DND-41 (cell line): Measurements from ENCODE around the gene PSMD12.
"Not testable (repeated sequence)": the region's sequence is repeated elsewhere in the genome, so short reads cannot be mapped to it uniquely, and the experiment has no call there.

Experiments
- ATAC-seq: fragments of 200-7000 bp; cut with Tn5 transposase; 3 replicates; pipeline ENCODE4 v1.9.1; 2021; ENCODE audit warnings: low read depth; ENCODE audit not compliant: insufficient read depth
- DNase-seq: peaks from one replicate; pipeline ENCODE4 v3.0.0-alpha.2; 2020
- H2AFZ ChIP-seq: 2 replicates; pipeline ENCODE4 v1.6.0; 2012; ENCODE audit warnings: low read depth, low read length
- H3K27ac ChIP-seq: 2 replicates; pipeline ENCODE4 v1.5.1; 2012; ENCODE audit warnings: low read length, inconsistent platforms
- H3K27me3 ChIP-seq: fragments of 200-600 bp; sonication (generic); 2 replicates; pipeline ENCODE4 v1.6.0; 2012; ENCODE audit warnings: low read length, mild to moderate bottlenecking, inconsistent platforms; ENCODE audit not compliant: insufficient read depth, poor library complexity
- H3K36me3 ChIP-seq: 2 replicates; pipeline ENCODE4 v1.5.1; 2012; ENCODE audit warnings: low read length, inconsistent platforms; ENCODE audit not compliant: insufficient read depth
- H3K4me1 ChIP-seq: 2 replicates; pipeline ENCODE4 v1.5.1; 2012; ENCODE audit warnings: mild to moderate bottlenecking, low read length; ENCODE audit not compliant: insufficient read depth
- H3K4me2 ChIP-seq: 2 replicates; pipeline ENCODE4 v1.6.0; 2012; ENCODE audit warnings: mild to moderate bottlenecking, moderate library complexity, low read length, inconsistent platforms; ENCODE audit not compliant: insufficient read depth
- H3K4me3 ChIP-seq, 2 experiments: fragments of 200-600 bp in 1 of 2; shearing (Covaris generic) in 1 of 2; 2 replicates each; pipeline ENCODE4 v1.5.1; 2012 to 2016; ENCODE audit warnings: inconsistent platforms in 2 of 2, low read length in 2 of 2, mild to moderate bottlenecking in 2 of 2, low read depth in 1 of 2, moderate library complexity in 1 of 2
- H3K79me2 ChIP-seq: 2 replicates; pipeline ENCODE4 v1.6.0; 2012; ENCODE audit warnings: low read length, inconsistent platforms; ENCODE audit not compliant: insufficient read depth
- H3K9ac ChIP-seq: 2 replicates; pipeline ENCODE4 v1.6.0; 2012; ENCODE audit warnings: low read depth, mild to moderate bottlenecking, inconsistent platforms, low read length, moderate library complexity
- H3K9me3 ChIP-seq: 2 replicates; pipeline ENCODE4 v1.5.1; 2012; ENCODE audit warnings: low read length, moderate library complexity, mild to moderate bottlenecking, inconsistent platforms; ENCODE audit not compliant: insufficient read depth, severe bottlenecking
- H4K20me1 ChIP-seq: 2 replicates; pipeline ENCODE4 v1.6.0; 2012; ENCODE audit warnings: low read length; ENCODE audit not compliant: insufficient read depth
- EZH2 ChIP-seq: IDR thresholded peaks from 3 replicates; pipeline ENCODE4 v1.6.1; 2012; ENCODE audit warnings: borderline replicate concordance, low read depth, mild to moderate bottlenecking, moderate library complexity, low read length, inconsistent platforms; ENCODE audit not compliant: severe bottlenecking
- TF ChIP-seq, protein P1 (sequence below): IDR thresholded peaks from 2 replicates; pipeline ENCODE4 v1.5.1; 2012; ENCODE audit warnings: borderline replicate concordance, low read length, moderate library complexity, mild to moderate bottlenecking; ENCODE audit not compliant: poor library complexity, severe bottlenecking; ENCODE audit errors: extremely low read depth

The PSMD12 gene

DNA sequence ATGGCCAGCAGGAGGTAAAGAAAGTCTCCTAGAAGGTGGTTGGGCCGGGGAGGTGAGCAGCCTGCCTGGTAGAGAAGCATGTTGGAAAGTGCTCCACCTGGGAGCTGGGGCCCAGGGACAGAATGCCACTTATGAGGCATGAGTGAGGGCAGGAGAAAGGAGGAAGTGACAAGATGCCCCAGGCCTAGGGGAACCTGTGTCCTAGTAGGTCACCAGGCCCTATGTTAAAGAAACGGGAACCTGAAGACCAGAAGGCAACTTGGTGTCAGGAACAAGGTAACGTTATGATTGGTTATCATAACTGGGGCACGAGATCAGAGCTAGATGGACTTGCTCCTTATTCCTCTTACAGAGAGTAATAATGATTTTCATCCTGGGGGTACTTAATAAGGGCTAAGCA is 45.0 kb upstream of the PSMD12 start:
- Histone ChIP-seq H3K4me1 (no peaks in the 10 kb centered on the region), H3K9me3 (no peaks in the 10 kb centered on the region), H3K79me2 (no peaks in the 10 kb centered on the region), H2AFZ (no peak overlapping the region), H3K27ac (no peak overlapping the region), H3K9ac (no peak overlapping the region), H3K4me3 (no peak overlapping the region), H4K20me1 (no peaks in the 10 kb centered on the region), H3K4me2 (no peak overlapping the region), H3K36me3 (no peaks in the 10 kb centered on the region), H3K27me3 (no peaks in the 10 kb centered on the region)
- DNase-seq = no peak
- ATAC-seq = no peak
- TF ChIP-seq EZH2 = no peak
- TF ChIP-seq, protein P1, sequence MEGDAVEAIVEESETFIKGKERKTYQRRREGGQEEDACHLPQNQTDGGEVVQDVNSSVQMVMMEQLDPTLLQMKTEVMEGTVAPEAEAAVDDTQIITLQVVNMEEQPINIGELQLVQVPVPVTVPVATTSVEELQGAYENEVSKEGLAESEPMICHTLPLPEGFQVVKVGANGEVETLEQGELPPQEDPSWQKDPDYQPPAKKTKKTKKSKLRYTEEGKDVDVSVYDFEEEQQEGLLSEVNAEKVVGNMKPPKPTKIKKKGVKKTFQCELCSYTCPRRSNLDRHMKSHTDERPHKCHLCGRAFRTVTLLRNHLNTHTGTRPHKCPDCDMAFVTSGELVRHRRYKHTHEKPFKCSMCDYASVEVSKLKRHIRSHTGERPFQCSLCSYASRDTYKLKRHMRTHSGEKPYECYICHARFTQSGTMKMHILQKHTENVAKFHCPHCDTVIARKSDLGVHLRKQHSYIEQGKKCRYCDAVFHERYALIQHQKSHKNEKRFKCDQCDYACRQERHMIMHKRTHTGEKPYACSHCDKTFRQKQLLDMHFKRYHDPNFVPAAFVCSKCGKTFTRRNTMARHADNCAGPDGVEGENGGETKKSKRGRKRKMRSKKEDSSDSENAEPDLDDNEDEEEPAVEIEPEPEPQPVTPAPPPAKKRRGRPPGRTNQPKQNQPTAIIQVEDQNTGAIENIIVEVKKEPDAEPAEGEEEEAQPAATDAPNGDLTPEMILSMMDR = no peak

DNA sequence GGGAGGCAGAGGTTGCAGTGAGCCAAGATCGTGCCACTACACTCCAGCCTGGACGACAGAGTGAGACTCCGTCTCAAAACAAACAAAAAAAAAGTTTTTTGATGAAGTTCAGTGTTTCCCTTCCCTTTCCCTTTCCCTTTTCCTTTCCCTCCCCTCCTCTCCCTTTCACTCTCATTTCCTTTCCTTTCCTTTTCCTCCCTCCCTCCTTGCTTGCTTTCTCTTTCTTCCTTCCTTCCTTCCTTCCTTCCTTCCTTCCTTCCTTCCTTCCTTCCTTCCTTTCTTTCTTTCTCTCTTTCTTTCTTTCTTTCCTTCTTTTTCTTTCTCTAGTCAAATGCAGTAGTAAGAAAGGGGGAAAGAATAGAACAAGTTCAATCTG is 42.1 kb upstream of the PSMD12 start:
- not testable (repeated sequence) for ATAC-seq, H3K4me1 ChIP-seq, DNase-seq, H3K9me3 ChIP-seq, H3K79me2 ChIP-seq, H3K9ac ChIP-seq, H3K36me3 ChIP-seq, H3K27ac ChIP-seq, H3K27me3 ChIP-seq, H2AFZ ChIP-seq, H3K4me3 ChIP-seq, H3K4me2 ChIP-seq, H4K20me1 ChIP-seq

DNA sequence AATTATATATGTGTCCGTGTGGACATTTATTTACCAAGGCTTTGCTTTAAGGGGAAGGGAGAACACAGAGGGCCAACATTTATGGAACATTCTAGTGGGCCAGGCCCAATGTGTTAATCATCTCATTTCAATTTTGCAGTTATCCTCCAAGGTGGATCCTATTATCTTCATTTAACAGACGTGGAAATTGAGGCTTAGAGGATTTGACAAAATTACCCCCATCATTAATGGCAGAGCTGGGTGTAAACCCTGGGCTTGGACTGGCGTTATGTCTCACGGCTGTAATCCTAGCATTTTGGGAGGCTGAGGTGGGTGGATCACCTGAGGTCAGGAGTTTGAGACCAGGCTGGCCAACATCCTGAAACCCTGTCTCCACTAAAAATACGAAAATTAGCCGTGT is 37.1 kb upstream of the PSMD12 start:
- H3K27ac ChIP-seq = no peak overlapping the region
- H3K36me3 ChIP-seq = no peaks in the 10 kb centered on the region
- no peak overlapping the region for H3K9ac ChIP-seq
- peaks cover 23% of the 10 kb centered on the region for H3K4me1 ChIP-seq
- H3K9me3 ChIP-seq = no peaks in the 10 kb centered on the region
- no peak overlapping the region for H3K4me3 ChIP-seq
- no peaks in the 10 kb centered on the region for H3K27me3 ChIP-seq
- no peaks in the 10 kb centered on the region for H4K20me1 ChIP-seq
- no peak overlapping the region for H3K4me2 ChIP-seq
- TF ChIP-seq, protein P1 = no peak
- no peak for TF ChIP-seq EZH2
- no peak for ATAC-seq
- 0 out of 2 replicates have a peak, but pooled peaks cover 7% of the 10 kb centered on the region for H3K79me2 ChIP-seq
- no peak overlapping the region for H2AFZ ChIP-seq
- no peak for DNase-seq

DNA sequence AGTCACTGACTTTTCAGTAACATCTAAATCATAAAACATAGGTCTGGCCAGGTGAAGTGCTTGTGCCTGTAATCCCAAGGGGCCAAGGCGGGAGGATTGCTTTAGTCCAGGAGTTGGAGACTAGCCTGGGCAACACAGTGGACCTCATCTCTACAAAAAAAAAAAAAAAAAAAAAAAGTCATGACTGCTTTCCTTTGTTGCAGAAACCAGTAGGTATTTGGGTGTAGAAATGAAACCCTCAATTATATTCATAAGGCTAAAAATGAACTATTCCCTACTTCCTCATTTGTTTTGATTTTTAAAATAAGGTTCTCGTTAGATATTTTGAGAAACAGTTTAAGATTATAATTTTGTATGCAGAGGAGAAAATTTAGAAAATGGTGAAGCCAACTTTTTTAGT is 36.7 kb upstream of the PSMD12 start:
- H3K4me1 ChIP-seq = peaks cover 23% of the 10 kb centered on the region
- 0 out of 2 replicates have a peak, but pooled peaks cover 7% of the 10 kb centered on the region for H3K79me2 ChIP-seq
- no peak overlapping the region for H3K9ac ChIP-seq
- H2AFZ ChIP-seq = no peak overlapping the region
- no peak for TF ChIP-seq EZH2
- TF ChIP-seq, protein P1 = no peak
- H3K4me2 ChIP-seq = no peak overlapping the region
- H3K27ac ChIP-seq = no peak overlapping the region
- H3K4me3 ChIP-seq = no peak overlapping the region
- no peaks in the 10 kb centered on the region for H4K20me1 ChIP-seq
- H3K36me3 ChIP-seq = no peaks in the 10 kb centered on the region
- DNase-seq (no peak), ATAC-seq (no peak)
- H3K9me3 ChIP-seq = no peaks in the 10 kb centered on the region
- no peaks in the 10 kb centered on the region for H3K27me3 ChIP-seq
